HG03280 (cell line): ENCODE measurements around the gene ANKK1.

Experiments
- ATAC-seq: cut with Tn5 transposase; IDR thresholded peaks from one replicate; pipeline ENCODE4 v1.9.1; 2021; ENCODE audit warnings: mild to moderate bottlenecking, moderate library complexity; ENCODE audit not compliant: unreplicated experiment

ANKK1 gene

DNA sequence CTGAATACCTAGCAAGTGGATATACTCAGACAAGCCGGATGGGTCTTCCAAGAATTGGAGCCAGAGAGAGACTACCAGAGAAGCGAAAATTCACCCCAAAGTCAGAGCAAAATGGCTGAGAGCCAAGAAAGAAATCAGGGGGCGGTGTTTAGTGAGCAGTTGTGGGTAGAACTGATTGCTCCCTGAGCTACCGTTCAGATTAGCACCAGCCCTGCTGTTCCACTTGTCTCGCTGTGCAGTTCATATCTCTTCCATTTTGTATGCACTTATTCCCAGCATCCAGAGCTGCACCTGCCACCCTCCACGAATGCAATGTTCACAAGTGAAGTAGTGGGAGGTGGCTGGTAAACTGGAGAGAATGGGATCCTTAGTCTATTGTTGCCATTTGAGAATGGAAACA is 62.2 kb downstream of the ANKK1 start:
- no peak for ATAC-seq
